Jurkat, Clone E6-1 (cell line): Measurements from ENCODE around the gene TMEM175.
"Not testable (repeated sequence)": the region's sequence is repeated elsewhere in the genome, so short reads cannot be mapped to it uniquely, and the experiment has no call there.

Experiments used
- DNase-seq: peaks from one replicate; pipeline ENCODE4 v3.0.0-alpha.2; 2011; ENCODE audit warnings: low read depth, low spot score
- H3K4me3 ChIP-seq: 2 replicates; pipeline ENCODE4 v1.5.1; 2011; ENCODE audit warnings: mild to moderate bottlenecking, low read length, control low read depth, moderate library complexity

TMEM175 gene

DNA sequence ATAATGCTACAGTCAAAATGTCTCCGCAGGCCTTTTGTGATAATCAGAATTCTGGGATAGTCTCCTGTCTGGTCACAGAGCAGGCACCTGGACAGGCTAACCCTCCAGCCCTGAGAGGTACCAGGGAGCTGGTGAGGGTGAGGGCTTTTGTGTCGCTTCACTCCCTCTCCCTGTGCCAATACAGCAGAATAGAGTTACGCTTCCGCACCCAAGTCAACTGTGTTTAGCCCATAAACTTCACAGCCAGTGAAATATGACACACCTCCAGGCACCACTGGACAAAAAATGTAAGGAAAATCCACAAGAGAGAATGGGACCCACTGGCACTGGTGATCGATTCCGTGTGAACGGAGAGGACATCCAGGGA is 1.4 kb upstream of the TMEM175 start:
- no peak for DNase-seq
- peak overlapping the region; percentile 98 for H3K4me3 ChIP-seq

DNA sequence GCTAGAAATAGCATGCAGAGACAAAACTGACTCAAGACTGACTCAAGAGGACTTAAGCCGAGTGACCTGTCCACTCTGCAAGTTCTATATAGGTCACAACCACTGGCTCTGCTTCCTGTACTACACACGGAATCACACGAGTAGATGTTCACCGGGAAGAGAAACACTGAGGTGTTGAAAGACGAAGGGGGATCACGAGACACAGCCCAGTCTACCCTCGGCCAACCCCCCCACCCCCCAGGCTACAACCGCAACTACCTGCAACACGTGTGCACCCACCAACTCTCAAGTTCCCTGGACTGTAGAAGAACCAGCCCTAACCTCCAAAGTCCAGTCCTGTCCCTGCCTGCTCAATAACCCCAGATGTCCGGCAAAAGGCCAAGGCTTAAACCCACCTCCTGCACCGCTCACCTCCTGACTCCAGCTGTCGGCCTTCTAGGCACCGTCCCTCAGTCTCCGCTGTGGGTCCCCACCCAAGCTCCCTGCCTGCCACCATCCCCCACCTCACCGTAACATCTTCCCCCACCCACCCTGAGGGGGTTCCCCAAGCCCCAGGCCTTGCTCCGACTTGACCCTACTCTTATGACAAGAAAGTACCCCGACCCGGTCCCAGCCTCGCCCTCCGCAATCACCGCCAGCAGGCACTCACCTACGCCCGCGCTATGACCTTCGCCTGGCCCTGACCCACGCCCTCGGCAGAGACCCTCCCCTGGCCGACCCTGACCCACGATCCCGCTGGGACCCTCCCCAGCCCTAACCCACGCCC is 883 bp upstream of the TMEM175 start:
- DNase-seq = no peak
- H3K4me3 ChIP-seq = peak overlapping the region; percentile 98

DNA sequence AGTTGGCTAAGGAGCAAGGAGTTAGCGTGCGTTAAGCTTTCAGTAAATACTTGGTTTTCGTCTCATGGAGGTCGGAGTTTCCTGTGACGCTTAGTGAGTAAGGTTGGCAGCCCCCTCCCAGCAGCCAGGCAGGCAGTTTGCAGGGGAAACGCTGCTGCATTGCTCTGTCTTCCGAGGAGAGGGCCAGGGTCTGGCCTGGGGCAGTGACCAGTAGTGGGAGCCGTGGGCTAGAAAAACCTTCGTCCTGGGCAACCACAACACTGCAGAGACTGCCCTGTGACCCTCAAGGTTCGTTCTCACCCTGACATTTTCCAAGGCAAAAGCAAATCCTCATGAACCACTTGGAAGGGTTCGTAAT is 432 bp downstream of the TMEM175 start:
- peak overlapping the region; percentile 98 for H3K4me3 ChIP-seq
- DNase-seq = no peak

DNA sequence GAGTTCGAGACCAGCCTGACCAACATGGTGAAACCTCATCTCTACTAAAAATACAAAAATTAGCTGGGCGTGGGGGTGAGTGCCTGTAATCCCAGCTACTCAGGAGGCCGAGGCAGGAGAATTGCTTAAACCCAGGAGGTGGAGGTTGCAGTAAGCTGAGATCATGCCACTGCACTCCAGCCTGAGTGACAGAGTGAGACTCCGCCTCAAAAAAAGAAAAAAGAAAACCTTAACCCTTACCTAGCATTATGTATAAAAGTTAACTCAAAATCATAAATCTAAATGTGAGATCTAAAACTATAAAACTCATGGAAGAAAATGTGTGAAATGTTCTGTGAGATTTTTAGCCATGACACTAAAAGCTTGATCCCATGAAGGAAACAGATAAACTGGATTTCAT is 7.2 kb downstream of the TMEM175 start:
- DNase-seq, H3K4me3 ChIP-seq: not testable (repeated sequence)

DNA sequence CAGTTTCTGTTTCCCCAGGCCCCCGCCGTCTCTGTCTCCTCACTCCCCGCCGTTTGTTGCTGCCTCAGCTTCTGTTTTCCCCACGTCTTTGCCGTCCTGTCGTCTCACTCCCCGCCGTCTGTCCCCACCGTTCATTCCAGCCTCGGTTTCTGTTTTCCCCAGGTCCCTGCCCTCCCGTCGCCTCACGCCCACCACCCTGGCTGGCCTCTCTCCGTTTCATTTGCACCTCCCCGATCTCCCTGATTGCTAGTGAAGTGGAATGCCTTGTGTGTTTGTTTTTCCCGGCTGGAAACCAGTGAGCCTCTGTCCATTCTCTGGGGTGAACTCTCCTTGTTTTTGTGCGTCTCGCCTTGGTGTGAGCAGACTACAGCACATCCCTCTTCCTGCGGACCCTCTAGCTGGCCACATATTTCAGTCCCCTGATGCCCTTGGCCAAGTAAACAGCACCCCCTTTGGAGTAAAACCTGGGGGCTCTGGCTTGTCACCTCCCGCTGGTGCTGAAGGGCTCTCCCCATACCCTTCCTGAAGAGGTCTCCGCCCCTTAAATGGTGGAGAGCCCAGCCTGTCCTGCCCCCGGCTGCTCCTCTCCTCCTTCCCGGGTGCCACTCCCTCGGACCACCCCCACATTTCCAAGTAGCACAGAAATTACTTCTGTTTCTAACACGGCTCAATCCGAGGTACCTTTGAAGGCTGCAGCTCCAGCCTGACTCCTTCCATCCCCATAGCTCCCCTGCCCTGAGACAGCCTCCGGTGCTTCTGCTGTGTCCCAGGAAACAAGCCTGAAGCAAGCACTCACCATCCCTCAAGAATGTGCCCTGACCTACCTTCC is 13.2 kb downstream of the TMEM175 start:
- DNase-seq = no peak
- H3K4me3 ChIP-seq = no peak overlapping the region

DNA sequence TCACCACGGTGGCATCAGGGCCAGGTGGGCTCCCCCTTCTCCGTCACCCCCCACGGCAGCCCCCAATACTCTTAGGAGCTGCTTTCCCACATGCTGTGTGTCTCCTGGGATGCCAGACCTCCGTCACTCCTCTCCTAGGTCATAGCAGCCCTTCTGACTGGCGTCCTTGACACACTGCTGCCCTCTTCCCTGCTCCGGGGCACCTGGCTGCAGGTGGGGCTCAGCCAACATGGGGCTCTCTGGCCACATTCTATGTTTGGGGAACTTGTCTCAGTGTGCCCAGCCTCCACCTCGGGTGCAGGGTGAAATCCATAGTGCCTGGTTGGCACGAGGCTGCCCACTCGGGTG is 13.8 kb downstream of the TMEM175 start:
- DNase-seq = no peak
- H3K4me3 ChIP-seq = no peak overlapping the region

DNA sequence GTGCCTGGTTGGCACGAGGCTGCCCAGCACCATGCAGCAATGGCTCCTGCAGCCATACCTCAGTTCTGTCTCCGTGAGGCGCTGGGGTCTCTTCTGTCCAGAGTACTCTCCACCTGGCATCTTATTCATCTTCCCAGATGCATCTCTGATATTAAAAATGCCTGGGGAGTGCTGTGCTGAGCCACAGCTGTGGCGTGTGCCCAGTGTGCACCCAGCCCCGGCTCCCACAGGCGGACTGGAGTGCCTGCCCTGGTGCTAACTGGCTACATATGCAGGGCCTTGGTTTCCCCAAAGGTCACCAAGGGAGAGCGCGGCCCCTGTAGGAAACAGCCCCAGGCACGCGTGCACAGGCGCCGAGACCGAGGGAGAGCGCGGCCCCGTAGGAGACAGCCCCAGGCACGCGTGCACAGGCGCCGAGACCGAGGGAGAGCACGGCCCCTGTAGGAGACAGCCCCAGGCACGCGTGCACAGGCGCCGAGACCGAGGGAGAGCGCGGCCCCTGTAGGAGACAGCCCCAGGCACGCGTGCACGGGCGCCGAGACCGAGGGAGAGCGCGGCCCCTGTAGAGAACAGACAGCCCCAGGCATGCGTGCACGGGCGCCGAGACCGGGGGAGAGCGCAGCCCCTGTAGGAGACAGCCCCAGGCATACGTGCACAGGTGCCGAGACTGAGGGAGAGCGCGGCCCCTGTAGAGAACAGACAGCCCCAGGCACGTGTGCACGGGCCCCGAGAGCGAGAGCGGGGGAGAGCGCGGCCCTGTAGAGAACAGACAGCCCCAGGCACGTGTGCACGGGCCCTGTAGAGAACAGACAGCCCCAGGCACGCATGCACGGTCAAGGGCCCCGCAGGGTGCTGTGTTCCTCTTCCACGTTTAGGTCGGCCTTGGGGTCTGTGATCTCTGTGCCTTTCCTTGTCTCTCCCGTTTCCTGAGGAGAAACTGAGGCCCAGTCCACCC is 14.5 kb downstream of the TMEM175 start:
- DNase-seq = no peak
- H3K4me3 ChIP-seq = no peak overlapping the region

DNA sequence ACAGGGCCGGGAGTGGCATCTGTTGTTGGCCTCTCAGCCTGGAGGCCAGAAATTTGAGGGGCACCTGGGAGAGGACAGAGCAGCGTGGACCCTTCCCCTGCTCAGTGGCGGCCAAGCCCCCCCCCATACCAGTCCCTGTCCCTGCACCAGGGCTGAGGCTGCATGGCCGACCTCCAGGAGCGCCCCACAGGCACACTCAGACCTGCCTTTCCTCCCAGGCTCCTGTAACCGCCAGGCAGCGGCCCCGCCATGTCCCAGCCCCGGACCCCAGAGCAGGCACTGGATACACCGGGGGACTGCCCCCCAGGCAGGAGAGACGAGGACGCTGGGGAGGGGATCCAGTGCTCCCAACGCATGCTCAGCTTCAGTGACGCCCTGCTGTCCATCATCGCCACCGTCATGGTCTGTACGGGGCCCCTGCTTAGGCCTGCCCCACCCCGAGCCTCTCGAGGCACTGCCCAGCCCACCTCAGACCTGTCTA is 15.3 kb downstream of the TMEM175 start:
- no peak for DNase-seq
- no peak overlapping the region for H3K4me3 ChIP-seq

DNA sequence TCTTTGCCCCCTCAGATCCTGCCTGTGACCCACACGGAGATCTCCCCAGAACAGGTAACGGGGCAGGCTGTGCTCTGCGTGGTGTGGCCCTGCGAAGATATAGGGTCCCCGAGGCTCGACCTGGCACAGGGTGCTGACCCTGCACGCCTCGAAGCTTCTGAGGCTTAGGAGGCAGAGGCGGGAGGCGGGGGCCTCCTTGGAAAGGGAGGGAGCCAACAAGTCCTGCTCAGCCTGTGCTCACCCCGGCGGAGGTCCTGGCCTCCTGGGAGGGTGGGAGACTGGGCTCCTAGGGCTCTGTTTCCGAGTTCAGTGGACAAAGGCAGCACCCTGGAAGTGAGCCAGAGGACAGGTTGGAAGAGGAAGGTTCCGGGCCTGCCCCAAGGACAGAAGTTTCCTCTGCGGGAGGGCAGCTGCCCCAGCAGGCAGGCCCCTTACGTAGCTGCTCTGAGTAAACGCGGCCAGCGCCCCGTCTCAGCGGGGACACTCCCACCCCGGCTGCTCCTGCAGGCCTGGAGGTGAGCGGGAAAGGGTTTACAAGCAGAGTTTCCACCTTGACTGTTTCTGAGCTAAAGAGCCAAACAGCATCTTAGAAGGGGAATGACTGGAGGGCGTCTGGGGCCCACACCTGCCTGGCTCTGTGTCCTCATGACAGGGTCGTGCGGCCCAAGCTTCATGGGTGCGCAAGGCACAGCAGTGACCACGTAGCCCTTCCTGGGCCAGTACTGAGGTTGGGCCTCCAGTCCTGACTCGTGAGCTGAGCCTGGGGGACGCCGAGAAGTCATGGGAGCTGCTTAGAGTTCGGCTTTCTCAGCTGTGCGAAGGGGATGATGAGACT is 16.1 kb downstream of the TMEM175 start:
- H3K4me3 ChIP-seq = no peak overlapping the region
- DNase-seq = no peak

DNA sequence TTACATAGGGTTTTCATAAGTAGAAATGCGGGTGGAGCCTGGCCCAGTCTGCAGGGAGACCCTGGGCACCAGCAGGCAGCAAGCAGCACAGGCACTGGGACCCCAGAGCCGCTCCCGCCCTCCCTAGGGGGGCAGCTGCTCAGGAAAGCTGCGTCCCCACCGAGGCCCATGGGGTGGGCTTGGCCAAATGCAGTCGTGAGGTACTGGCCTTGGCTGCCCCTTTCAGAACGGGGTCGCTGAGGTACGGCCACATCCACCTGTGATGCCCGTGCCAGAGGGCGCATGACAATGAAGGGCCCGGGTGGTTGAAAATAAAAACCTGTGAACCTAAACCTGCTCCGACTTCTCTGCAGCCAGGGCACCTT is 16.7 kb downstream of the TMEM175 start:
- no peak for DNase-seq
- H3K4me3 ChIP-seq = no peak overlapping the region

DNA sequence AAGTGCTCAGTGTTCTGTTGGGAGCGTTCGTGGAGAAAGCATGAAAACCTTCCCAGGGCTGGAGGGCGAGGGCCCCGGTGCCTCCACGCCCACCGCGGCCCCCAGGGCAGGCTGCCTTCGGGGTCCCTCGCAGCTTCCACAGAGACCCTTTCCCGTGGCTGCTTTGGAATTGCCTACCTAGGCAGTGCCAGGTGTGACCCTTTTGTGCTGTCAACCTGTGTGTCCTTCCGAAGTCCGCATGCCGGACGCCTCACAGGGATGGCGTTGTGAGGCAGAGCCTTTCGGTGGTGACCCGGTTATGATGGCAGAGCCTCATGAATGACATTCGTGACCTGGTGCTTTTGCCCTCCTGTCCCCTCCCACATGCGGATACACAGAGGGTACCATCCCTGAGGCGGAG is 17.4 kb downstream of the TMEM175 start:
- no peak for DNase-seq
- no peak overlapping the region for H3K4me3 ChIP-seq

DNA sequence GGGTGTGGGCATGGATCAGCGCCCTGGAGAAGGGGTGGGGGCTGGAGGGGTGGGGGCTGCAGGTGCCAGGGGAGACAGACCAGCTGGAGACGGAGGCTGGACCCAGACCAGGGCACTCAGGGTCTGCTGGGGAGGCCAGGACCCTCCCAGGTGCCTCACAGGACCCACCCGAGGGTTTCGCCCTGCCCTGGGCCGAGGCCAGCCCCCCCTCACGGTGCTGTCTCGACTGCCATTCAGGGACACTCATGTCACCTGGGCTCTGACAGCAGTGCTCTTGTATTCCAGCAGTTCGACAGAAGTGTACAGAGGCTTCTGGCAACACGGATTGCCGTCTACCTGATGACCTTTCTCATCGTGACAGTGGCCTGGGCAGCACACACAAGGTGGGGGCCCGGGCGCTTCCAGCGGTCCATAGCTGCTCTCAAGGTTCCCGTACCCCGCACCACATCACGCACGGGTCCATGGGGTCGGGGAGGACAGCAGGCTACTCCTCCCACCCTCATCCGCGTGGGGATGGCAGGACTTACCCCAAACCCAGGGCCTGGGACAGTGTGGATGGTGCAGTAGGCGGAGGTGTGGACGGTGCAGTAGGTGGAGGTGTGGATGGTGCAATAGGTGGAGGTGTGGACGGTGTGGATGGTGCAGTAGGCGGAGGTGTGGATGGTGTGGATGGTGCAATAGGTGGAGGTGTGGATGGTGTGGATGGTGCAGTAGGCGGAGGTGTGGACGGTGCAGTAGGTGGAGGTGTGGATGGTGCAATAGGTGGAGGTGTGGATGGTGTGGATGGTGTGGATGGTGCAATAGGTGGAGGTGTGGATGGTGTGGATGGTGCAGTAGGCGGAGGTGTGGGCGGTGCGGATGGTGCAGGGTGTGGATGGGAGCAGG is 18.1 kb downstream of the TMEM175 start:
- H3K4me3 ChIP-seq = no peak overlapping the region
- DNase-seq = no peak

DNA sequence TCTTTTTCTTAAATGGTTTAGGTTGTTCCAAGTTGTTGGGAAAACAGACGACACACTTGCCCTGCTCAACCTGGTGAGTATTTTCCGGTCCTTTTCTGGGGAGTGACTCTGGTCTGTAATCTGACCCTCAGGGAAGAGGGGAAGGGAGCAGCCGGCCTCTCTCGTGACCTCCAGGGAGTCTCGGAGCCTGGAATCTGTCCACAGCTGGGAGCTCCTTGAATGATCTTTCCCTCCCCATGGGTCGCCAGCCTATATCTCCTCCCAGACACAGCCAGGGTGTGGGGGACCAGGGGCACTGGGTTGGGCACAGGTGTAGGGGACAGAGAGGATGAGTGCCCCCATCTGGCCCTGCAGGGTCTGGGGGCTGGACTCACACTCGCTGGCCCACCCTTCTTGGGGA is 18.9 kb downstream of the TMEM175 start:
- no peak for DNase-seq
- no peak overlapping the region for H3K4me3 ChIP-seq

DNA sequence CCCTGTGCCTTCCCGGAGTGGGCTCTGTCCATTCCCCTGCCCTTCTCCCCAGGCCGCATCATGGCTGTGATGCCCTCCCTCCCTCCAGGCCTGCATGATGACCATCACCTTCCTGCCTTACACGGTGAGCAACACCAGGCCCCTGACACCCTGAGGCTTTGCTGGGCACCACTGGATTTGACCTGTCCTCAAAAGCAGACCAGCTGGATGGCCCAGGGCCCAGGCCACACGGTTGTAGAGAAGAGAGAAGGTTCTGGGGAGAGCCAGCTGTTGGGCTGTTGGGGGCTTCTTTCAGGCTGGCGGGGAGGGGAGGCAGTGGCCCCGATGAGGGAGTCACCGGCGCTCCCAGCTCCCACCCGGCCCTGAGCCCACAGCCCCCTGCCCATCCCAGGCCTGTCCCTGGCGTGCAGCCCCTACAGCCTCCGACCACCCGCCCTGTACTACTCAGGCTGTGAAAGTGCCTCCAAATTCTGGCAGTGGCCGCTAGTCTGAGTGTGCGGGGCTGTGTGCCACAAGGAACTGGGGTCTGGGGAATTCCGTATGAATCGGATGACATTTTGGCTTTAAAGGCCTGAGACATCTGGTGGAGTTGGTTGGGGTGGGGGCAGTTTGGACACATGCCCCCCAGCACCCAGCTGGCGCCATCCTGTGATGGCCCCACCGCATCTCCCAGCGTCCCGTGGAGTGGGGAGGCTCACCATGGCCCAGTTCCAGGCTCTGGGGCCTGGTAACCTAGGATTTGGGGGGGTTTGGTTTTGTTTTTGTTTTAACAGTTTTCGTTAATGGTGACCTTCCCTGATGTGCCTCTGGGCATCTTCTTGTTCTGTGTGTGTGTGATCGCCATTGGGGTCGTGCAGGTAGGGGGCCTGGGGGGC is 19.6 kb downstream of the TMEM175 start:
- DNase-seq = no peak
- no peak overlapping the region for H3K4me3 ChIP-seq

DNA sequence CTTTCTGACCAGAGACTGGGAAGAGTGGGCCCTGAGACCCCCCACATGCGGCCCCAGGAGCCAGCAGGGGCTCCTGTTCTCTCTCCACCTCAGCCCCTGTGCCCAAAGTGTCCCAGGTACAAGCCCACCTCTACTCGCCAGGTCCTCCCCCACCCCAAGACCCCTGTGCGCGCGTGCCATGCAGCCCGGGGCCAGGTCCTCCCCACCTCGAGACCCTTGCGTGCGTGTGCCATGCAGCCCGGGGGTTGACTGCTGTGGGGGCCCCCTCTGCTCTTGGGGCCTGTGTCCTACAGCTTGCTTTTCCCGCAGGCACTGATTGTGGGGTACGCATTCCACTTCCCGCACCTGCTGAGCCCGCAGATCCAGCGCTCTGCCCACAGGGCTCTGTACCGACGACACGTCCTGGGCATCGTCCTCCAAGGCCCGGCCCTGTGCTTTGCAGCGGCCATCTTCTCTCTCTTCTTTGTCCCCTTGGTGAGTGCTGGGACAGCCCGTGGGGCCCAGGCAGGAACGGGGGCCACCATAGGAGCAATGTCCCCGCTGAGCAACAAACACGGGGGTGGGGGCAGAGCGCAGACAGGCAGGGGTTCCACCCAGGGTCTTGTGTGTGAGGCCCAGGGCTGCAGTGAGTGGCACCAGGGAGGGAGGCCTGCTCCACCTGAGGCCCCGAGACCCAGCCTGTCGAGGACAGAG is 20.8 kb downstream of the TMEM175 start:
- H3K4me3 ChIP-seq = no peak overlapping the region
- no peak for DNase-seq

DNA sequence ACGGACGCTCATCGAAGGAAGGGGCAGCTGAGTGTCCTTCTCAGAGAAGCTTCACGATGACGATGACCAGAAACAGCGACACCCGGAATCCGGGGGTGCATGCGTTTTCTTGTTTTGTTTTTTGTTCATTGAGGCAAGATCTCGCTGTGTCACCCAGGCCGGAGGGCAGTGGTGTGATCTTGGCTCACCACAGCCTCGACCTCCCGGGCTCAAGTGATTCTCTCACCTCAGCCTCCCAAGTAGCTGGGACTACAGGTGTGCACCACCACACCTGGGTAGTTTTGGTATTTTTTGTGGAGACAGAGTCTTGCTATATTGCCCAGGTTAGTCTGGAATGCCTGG is 21.3 kb downstream of the TMEM175 start:
- H3K4me3 ChIP-seq = no peak overlapping the region
- DNase-seq = no peak
